Measurements from ENCODE around the gene GPC2. TPM values are rescaled to one million over a fixed set of nuclear protein-coding genes. Genes with fewer than 3 reads are reported as not detected.

Gene GPC2
- 0.70 to 1.4 TPM (median 1.2 TPM) in 5 replicates for total RNA-seq (2022; extraction: Qiagen RNA extraction; ENCODE audit: low read depth)

DNA sequence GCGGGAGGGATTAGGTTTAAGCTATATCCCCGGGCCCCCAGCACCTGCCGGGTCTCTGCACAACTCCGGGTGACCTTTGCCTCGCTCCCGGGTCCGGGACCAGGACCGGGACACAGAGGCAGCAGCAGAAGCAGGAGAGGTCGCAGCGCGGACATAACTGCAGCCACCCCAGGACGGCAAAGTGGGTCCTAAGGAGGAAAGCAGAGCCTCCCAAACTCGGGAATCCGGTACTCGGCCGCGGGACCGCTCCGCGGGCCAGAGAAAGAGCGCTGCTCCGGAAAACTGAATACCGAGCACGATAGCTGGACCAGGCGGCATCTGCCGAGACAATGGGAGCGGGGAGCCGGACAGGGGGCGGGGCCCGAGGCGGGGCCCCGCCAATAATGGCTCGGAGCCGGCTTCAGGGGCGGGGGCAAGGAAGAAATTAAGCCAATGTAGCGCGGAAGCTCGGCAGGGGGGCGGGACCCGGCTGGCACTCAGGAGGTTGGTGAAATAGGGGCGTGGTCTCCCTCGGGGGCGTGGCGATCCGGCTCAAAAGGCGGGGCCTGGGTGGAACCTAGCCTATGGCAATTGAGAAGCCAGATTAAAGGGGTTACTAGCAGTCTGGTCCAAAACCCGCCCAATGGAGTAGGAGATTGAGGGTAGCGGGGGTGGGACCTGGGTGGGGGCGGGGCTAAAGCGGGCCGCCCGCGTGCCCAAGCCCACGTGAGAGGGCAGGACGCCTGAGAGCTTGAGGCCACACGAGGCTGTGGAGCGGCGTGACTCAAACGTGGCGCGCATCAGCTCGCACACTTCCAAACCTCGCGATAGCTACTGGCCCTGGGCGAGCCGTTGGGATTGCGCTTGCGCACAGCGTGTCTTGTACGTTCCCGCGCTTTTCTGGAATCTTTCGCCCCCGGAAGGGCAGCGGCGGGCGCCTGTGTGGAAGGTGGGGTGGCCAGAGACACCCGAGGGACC, at the start of gene GPC2, which contains the start of gene STAG3:
Gene GPC2 (minus strand): TSS at position 337 of the 957 bp plus-strand sequence. CDS start 182 bp downstream, at position 155.
Gene STAG3 (plus strand): TSS at position 874 of the 957 bp plus-strand sequence. CDS start 2,639 bp downstream, outside the sequence.

GRCh38 chr7:100219801-100220585, 42.8 kb upstream of the GPC2 start, which contains the start of gene PVRIG:
PVRIG (plus strand) TSS chr7:100219949; CDS start chr7:100219971, 22 bp downstream.

DNA sequence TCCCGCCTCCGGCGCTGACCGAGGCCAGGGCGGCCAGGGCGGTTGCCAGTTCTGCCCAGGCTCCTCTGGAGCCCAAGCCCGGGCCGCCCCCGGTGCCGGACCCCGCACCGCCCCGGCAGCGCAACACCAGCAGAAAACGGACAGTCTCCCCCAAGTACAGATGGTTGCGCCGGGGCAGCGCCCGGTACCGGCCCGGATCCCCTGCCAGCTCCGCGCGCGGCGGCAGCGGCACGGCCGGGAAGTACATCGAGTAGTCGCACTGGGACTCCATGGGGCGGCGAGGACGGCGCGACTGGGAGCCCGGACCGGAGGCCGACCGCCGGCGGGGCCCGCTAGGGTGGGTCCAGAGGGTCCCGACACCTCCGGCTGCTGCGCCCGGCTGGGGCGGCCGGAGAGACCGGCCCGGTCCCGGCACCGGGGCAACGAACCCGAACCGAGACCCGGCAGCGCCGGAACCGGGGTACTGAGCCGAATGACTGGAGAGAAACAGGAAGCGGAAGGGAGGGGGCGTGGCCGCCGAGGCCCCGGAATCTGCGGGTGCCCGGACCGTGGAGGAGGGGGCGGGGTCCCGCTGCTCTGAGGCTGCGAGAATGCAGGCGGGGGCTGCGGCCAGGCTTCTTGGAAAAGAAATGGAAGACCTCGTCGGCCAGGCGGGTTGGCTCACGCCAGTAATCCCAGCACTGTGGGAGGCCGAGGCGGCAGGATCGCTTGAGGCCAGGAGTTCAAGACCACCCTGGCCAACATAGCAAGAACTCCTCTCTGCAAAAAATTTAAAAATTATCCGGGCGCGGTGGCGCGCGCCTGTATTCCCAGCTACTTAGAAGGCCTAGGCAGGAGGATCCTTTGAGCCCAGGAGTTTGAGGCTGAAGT, 18.7 kb downstream of the GPC2 start, which contains the start of gene TRAPPC14:
Gene TRAPPC14 (minus strand): TSS at position 495 of the 870 bp plus-strand sequence. CDS start 224 bp downstream, at position 271.

GRCh38 chr7:100148559-100149328, 28.4 kb downstream of the GPC2 start, which contains the start of gene LAMTOR4:
LAMTOR4 (plus strand) TSS chr7:100148918; CDS start chr7:100148973, 55 bp downstream.

DNA sequence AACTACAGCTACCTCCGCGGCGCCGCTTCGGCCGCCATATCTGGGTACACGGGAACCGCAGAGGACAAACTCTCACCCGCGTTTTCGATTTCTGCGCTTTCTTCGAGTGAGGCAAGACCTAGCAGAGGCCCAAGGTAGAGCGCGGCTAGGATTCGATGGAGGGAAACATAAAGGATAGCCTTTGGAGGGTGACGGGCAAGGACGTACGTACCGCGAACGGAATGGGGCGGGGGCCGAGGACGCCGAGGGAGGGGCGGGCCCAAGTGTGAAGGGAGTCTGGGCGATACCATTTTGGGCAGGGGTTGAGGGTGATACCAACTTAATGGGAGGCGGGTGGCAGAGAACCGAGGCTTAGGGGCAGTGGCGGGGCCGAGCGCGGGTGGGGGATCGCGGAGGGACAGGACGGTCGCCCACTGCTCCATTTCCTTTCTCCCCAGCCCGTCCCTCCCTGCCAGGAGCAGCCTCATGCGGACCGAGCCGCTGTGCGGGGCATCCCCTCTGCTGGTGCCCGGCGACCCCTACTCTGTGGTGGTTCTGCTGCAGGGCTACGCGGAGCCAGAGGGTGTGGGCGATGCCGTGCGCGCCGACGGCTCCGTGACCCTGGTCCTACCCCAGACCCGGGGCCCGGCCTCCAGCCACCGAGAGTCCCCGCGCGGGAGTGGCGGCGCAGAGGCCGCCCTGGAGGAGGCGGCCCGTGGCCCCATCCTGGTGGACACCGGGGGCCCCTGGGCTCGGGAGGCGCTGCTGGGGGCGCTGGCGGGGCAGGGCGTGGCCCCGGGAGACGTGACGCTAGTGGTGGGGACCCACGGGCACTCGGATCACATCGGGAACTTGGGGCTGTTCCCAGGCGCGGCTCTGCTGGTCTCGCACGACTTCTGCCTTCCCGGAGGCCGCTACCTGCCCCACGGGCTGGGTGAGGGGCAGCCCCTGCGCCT, 50.0 kb downstream of the GPC2 start, which contains the start of gene MBLAC1:
Gene MBLAC1 (plus strand): TSS at position 37 of the 935 bp plus-strand sequence. CDS start 429 bp downstream, at position 466.

Other genes starting within 250 kb of the GPC2 start
- 0.09 to 0.18 TPM (median 0.13 TPM) in 4 of 5 replicates, not detected in the other for gene GJC3, start 247.8 kb downstream of the GPC2 start, total RNA-seq (2022; extraction: Qiagen RNA extraction; ENCODE audit: low read depth)
- gene AZGP1, start 201.3 kb downstream of the GPC2 start, total RNA-seq (2022; extraction: Qiagen RNA extraction; ENCODE audit: low read depth): 0.23 TPM in 1 of 5 replicates, not detected in the others
- gene ZKSCAN1, start 161.8 kb downstream of the GPC2 start, total RNA-seq (2022; extraction: Qiagen RNA extraction; ENCODE audit: low read depth): 8.0 to 12.2 TPM (median 10.6 TPM) in 5 replicates
- gene ZSCAN21, start 127.6 kb downstream of the GPC2 start, total RNA-seq (2022; extraction: Qiagen RNA extraction; ENCODE audit: low read depth): 9.5 to 11.9 TPM (median 9.9 TPM) in 5 replicates
- gene ZNF3, start 95.7 kb downstream of the GPC2 start, total RNA-seq (2022; extraction: Qiagen RNA extraction; ENCODE audit: low read depth): 19.1 to 27.5 TPM (median 22.3 TPM) in 5 replicates
- gene COPS6, start 88.4 kb downstream of the GPC2 start, total RNA-seq (2022; extraction: Qiagen RNA extraction; ENCODE audit: low read depth): 169 to 186 TPM (median 179 TPM) in 5 replicates
- gene MCM7, start 76.0 kb downstream of the GPC2 start, total RNA-seq (2022; extraction: Qiagen RNA extraction; ENCODE audit: low read depth): 236 to 264 TPM (median 254 TPM) in 5 replicates
- gene AP4M1, start 75.7 kb downstream of the GPC2 start, total RNA-seq (2022; extraction: Qiagen RNA extraction; ENCODE audit: low read depth): 13.8 to 17.6 TPM (median 15.3 TPM) in 5 replicates
- gene TAF6, start 58.0 kb downstream of the GPC2 start, total RNA-seq (2022; extraction: Qiagen RNA extraction; ENCODE audit: low read depth): 54.0 to 75.4 TPM (median 65.5 TPM) in 5 replicates
- 8.6 to 13.2 TPM (median 11.4 TPM) in 5 replicates for gene CNPY4, start 57.7 kb downstream of the GPC2 start, total RNA-seq (2022; extraction: Qiagen RNA extraction; ENCODE audit: low read depth)
- gene MBLAC1, start 50.4 kb downstream of the GPC2 start, total RNA-seq (2022; extraction: Qiagen RNA extraction; ENCODE audit: low read depth): 2.3 to 3.1 TPM (median 2.7 TPM) in 5 replicates
- 163 to 183 TPM (median 169 TPM) in 5 replicates for gene LAMTOR4, start 28.5 kb downstream of the GPC2 start, total RNA-seq (2022; extraction: Qiagen RNA extraction; ENCODE audit: low read depth)
- 9.6 to 15.3 TPM (median 14.0 TPM) in 5 replicates for gene TRAPPC14, start 18.7 kb downstream of the GPC2 start, total RNA-seq (2022; extraction: Qiagen RNA extraction; ENCODE audit: low read depth)
- gene GAL3ST4, start 8.8 kb downstream of the GPC2 start, total RNA-seq (2022; extraction: Qiagen RNA extraction; ENCODE audit: low read depth): 0.10 to 0.26 TPM (median 0.18 TPM) in 4 of 5 replicates, not detected in the other
- gene STAG3, start 537 bp upstream of the GPC2 start, total RNA-seq (2022; extraction: Qiagen RNA extraction; ENCODE audit: low read depth): 0.08 to 0.27 TPM (median 0.14 TPM) in 4 of 5 replicates, not detected in the other
- gene PVRIG, start 42.6 kb upstream of the GPC2 start, total RNA-seq (2022; extraction: Qiagen RNA extraction; ENCODE audit: low read depth): not detected in 5 replicates
- gene SPDYE3, start 130.3 kb upstream of the GPC2 start, total RNA-seq (2022; extraction: Qiagen RNA extraction; ENCODE audit: low read depth): not detected in 5 replicates
- 20.2 to 38.1 TPM (median 31.9 TPM) in 5 replicates for gene PILRB, start 180.7 kb upstream of the GPC2 start, total RNA-seq (2022; extraction: Qiagen RNA extraction; ENCODE audit: low read depth)
- 3.4 to 5.8 TPM (median 5.2 TPM) in 5 replicates for gene PILRA, start 196.1 kb upstream of the GPC2 start, total RNA-seq (2022; extraction: Qiagen RNA extraction; ENCODE audit: low read depth)

Data from A549 treated with DMSO at 1 μM for 4 hours (cell line).